Neural progenitor cell (in vitro differentiated cells): ENCODE results near the gene LRBA. TPM values are rescaled to one million over a fixed set of nuclear protein-coding genes. Genes with fewer than 3 reads are reported as not detected.

Source experiments
- DNase-seq: peaks from one replicate; pipeline ENCODE4 v3.0.0-alpha.2; 2016; ENCODE audit warnings: low spot score
- H2AFZ ChIP-seq: fragments of 200-600 bp; sonication (generic); replicated peaks from 2 replicates; pipeline ENCODE4 v1.6.1; 2016; ENCODE audit warnings: antibody characterized with exemption
- H3F3A ChIP-seq: fragments of 200-600 bp; sonication (generic); 2 replicates; pipeline ENCODE4 v1.6.1; 2016; ENCODE audit warnings: antibody characterized with exemption, low read depth
- H3K27ac ChIP-seq: fragments of 200-600 bp; sonication (generic); 2 replicates; pipeline ENCODE4 v1.5.1; 2016; ENCODE audit warnings: mild to moderate bottlenecking
- H3K27me3 ChIP-seq: fragments of 200-600 bp; sonication (generic); 2 replicates; pipeline ENCODE4 v1.6.1; 2016; ENCODE audit warnings: mild to moderate bottlenecking, moderate library complexity
- H3K36me3 ChIP-seq: fragments of 200-600 bp; sonication (generic); 2 replicates; pipeline ENCODE4 v1.5.1; 2016
- H3K4me1 ChIP-seq: fragments of 200-600 bp; sonication (generic); 2 replicates; pipeline ENCODE4 v1.6.1; 2016; ENCODE audit warnings: mixed run types
- H3K4me2 ChIP-seq: fragments of 200-600 bp; sonication (generic); 2 replicates; pipeline ENCODE4 v1.6.1; 2016
- H3K4me3 ChIP-seq: fragments of 200-600 bp; sonication (generic); 2 replicates; pipeline ENCODE4 v1.5.1; 2016
- H3K79me2 ChIP-seq: fragments of 200-600 bp; sonication (generic); 2 replicates; pipeline ENCODE4 v1.6.1; 2016; ENCODE audit warnings: low read depth
- H3K9ac ChIP-seq: fragments of 200-600 bp; sonication (generic); 2 replicates; pipeline ENCODE4 v1.6.1; 2016
- H3K9me3 ChIP-seq: fragments of 200-600 bp; sonication (generic); 2 replicates; pipeline ENCODE4 v1.5.1; 2016; ENCODE audit warnings: low read depth
- H4K20me1 ChIP-seq: fragments of 200-600 bp; sonication (generic); 2 replicates; pipeline ENCODE4 v1.6.1; 2016; ENCODE audit warnings: low read depth
- H3K27ac Mint-ChIP-seq: 3 replicates; pipeline ENCODE4 v1.8.0; 2021; ENCODE audit warnings: mixed read lengths
- H3K27me3 Mint-ChIP-seq: 2 replicates; pipeline ENCODE4 v1.8.0; 2022; ENCODE audit warnings: low read depth, mild to moderate bottlenecking, inconsistent platforms, moderate library complexity, mixed read lengths; ENCODE audit not compliant: insufficient read depth
- H3K36me3 Mint-ChIP-seq: 3 replicates; pipeline ENCODE4 v1.8.0; 2021; ENCODE audit warnings: mixed read lengths
- H3K4me1 Mint-ChIP-seq: 3 replicates; pipeline ENCODE4 v1.8.0; 2021; ENCODE audit warnings: mixed read lengths
- H3K4me3 Mint-ChIP-seq: 3 replicates; pipeline ENCODE4 v1.8.0; 2021; ENCODE audit warnings: mild to moderate bottlenecking, moderate library complexity, mixed read lengths
- H3K9me3 Mint-ChIP-seq: 3 replicates; pipeline ENCODE4 v1.8.0; 2020; ENCODE audit warnings: mixed read lengths
- EZH2 ChIP-seq: fragments of 200-600 bp; sonication (generic); IDR thresholded peaks from 2 replicates; pipeline ENCODE4 v1.6.1; 2017; ENCODE audit warnings: antibody characterized with exemption, mild to moderate bottlenecking, moderate library complexity
- EZH2phosphoT487 ChIP-seq: fragments of 200-600 bp; sonication (generic); IDR thresholded peaks from 2 replicates; pipeline ENCODE4 v1.6.1; 2017; ENCODE audit warnings: antibody characterized with exemption
- total RNA-seq: library from RNA; depleted of rRNA; stranded (reverse); fragments of >200 nt; gene quantifications from 2 replicates; pipeline ENCODE4 v1.2.3, GENCODE V29; 2015; ENCODE audit warnings: low replicate concordance
- TF ChIP-seq, protein P1 (sequence below): fragments of 200-600 bp; sonication (generic); IDR thresholded peaks from 2 replicates; pipeline ENCODE4 v1.5.1; 2017; ENCODE audit warnings: antibody characterized with exemption, mild to moderate bottlenecking

LRBA gene
- total RNA-seq, 1 donor from 2014 or later = 111 TPM

DNA sequence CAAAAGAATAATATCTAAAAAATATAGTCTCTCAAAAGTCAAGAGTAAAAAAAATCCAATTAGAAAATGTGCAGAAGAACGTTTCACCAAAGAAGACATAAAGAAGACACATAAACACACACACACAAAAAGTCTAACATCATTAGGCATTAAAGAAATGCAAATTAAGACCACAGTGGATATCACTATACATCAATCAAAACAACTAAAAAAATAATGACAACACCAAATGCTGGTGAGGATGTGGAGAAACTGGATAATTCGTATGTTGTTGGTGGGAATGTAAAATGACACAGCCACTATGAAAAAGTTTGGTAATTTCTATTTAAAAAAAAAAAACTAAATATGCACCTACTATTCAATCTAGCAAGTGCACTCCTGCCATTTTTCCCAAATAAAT is 66.4 kb downstream of the LRBA start:
- no peak overlapping the region for H3K9ac ChIP-seq
- no peaks in the 10 kb centered on the region for H3K36me3 ChIP-seq
- H3F3A ChIP-seq = peaks cover 3% of the 10 kb centered on the region
- peaks cover 85% of the 10 kb centered on the region for H3K79me2 ChIP-seq
- no peaks in the 10 kb centered on the region for H4K20me1 ChIP-seq
- DNase-seq = no peak
- Mint-ChIP-seq H3K4me1 (peaks cover 2% of the 10 kb centered on the region), H3K27me3 (no peaks in the 10 kb centered on the region), H3K27ac (no peak overlapping the region), H3K9me3 (peaks cover 3% of the 10 kb centered on the region), H3K4me3 (no peak overlapping the region), H3K36me3 (no peaks in the 10 kb centered on the region)
- H3K4me1 ChIP-seq = peaks cover 8% of the 10 kb centered on the region
- no peak overlapping the region for H3K4me2 ChIP-seq
- H3K27me3 ChIP-seq = no peaks in the 10 kb centered on the region
- H2AFZ ChIP-seq = no peak overlapping the region
- H3K9me3 ChIP-seq = no peaks in the 10 kb centered on the region
- H3K27ac ChIP-seq = no peak overlapping the region
- TF ChIP-seq EZH2phosphoT487 (no peak), EZH2 (no peak)
- TF ChIP-seq, protein P1, sequence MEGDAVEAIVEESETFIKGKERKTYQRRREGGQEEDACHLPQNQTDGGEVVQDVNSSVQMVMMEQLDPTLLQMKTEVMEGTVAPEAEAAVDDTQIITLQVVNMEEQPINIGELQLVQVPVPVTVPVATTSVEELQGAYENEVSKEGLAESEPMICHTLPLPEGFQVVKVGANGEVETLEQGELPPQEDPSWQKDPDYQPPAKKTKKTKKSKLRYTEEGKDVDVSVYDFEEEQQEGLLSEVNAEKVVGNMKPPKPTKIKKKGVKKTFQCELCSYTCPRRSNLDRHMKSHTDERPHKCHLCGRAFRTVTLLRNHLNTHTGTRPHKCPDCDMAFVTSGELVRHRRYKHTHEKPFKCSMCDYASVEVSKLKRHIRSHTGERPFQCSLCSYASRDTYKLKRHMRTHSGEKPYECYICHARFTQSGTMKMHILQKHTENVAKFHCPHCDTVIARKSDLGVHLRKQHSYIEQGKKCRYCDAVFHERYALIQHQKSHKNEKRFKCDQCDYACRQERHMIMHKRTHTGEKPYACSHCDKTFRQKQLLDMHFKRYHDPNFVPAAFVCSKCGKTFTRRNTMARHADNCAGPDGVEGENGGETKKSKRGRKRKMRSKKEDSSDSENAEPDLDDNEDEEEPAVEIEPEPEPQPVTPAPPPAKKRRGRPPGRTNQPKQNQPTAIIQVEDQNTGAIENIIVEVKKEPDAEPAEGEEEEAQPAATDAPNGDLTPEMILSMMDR = no peak
- H3K4me3 ChIP-seq = no peak overlapping the region

GRCh38 chr4:150948074-150948473 is 67.0 kb downstream of the LRBA start:
- H3K36me3 Mint-ChIP-seq = no peaks in the 10 kb centered on the region
- peaks cover 89% of the 10 kb centered on the region for H3K79me2 ChIP-seq

DNA sequence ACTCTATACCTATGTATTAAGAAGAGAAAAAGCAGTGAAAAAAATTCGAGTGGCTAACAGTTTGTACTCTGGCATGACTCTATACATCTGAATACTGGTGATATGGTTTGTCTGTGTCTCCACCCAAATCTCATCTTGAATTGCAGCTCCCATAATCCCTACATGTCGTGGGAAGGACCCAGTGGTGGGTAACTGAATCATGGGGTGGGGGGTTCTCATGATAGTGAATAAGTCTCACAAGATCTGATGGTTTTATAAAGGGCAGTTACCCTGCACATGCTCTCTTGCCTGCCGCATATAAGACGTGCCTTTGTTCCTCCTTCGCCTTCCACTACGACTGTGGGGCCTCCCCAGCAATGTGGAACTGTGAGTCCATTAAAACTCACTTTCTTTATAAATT is 70.4 kb downstream of the LRBA start:
- no peak for DNase-seq
- H3K36me3 ChIP-seq = no peaks in the 10 kb centered on the region
- H3K36me3 Mint-ChIP-seq = no peaks in the 10 kb centered on the region
- no peak overlapping the region for H2AFZ ChIP-seq
- no peaks in the 10 kb centered on the region for H3K27me3 Mint-ChIP-seq
- H4K20me1 ChIP-seq = no peaks in the 10 kb centered on the region
- peaks cover 2% of the 10 kb centered on the region for H3K4me1 Mint-ChIP-seq
- no peak overlapping the region for H3K27ac Mint-ChIP-seq
- peaks cover 80% of the 10 kb centered on the region for H3K79me2 ChIP-seq
- no peaks in the 10 kb centered on the region for H3K27me3 ChIP-seq
- no peak overlapping the region for H3K4me3 ChIP-seq
- no peaks in the 10 kb centered on the region for H3K9me3 ChIP-seq
- TF ChIP-seq EZH2phosphoT487 (no peak), EZH2 (no peak)
- TF ChIP-seq, protein P1 = no peak
- no peak overlapping the region for H3K27ac ChIP-seq
- H3K4me3 Mint-ChIP-seq = no peak overlapping the region
- peaks cover 8% of the 10 kb centered on the region for H3K4me1 ChIP-seq
- peaks cover 6% of the 10 kb centered on the region for H3F3A ChIP-seq
- no peak overlapping the region for H3K9ac ChIP-seq
- no peak overlapping the region for H3K4me2 ChIP-seq
- H3K9me3 Mint-ChIP-seq = no peaks in the 10 kb centered on the region

More at GRCh38 chr4:150948074-150948473, 67.0 kb downstream of the LRBA start:
- no peak overlapping the region for H3K4me3 ChIP-seq
- no peaks in the 10 kb centered on the region for H3K9me3 ChIP-seq
- Mint-ChIP-seq H3K27ac (no peak overlapping the region), H3K9me3 (peaks cover 3% of the 10 kb centered on the region), H3K4me3 (no peak overlapping the region), H3K4me1 (peaks cover 2% of the 10 kb centered on the region), H3K27me3 (no peaks in the 10 kb centered on the region)
- H4K20me1 ChIP-seq = no peaks in the 10 kb centered on the region
- H3K27me3 ChIP-seq = no peaks in the 10 kb centered on the region
- TF ChIP-seq EZH2phosphoT487 (no peak), EZH2 (no peak)
- TF ChIP-seq, protein P1 = no peak
- no peak overlapping the region for H3K27ac ChIP-seq
- no peaks in the 10 kb centered on the region for H3K36me3 ChIP-seq
- H3K4me1 ChIP-seq = peaks cover 8% of the 10 kb centered on the region
- peaks cover 4% of the 10 kb centered on the region for H3F3A ChIP-seq
- no peak overlapping the region for H3K9ac ChIP-seq
- H2AFZ ChIP-seq = no peak overlapping the region
- no peak for DNase-seq
- no peak overlapping the region for H3K4me2 ChIP-seq
